NCI-H2171 (cell line): ENCODE data around the gene ACOT12.

Source experiments
- DNase-seq: peaks from one replicate; lab custom pipeline; 2025; lab: John Stamatoyannopoulos, UW

Gene ACOT12

GRCh38 chr5:81398741-81399140 is 4.8 kb upstream of the ACOT12 start:
- no peak for DNase-seq

- no peak for DNase-seq
Observed at GRCh38 chr5:81397176-81397575, 3.2 kb upstream of the ACOT12 start.

GRCh38 chr5:81395262-81395661 is 1.3 kb upstream of the ACOT12 start:
- no peak for DNase-seq

GRCh38 chr5:81393430-81393782 is 528 bp downstream of the ACOT12 start:
- DNase-seq: no peak

- no peak for DNase-seq
Observed at GRCh38 chr5:81389025-81389424, 4.9 kb downstream of the ACOT12 start.

GRCh38 chr5:81388169-81388568 is 5.8 kb downstream of the ACOT12 start:
- DNase-seq: no peak

GRCh38 chr5:81383867-81384266 is 10.1 kb downstream of the ACOT12 start:
- no peak for DNase-seq

- no peak for DNase-seq
Observed at GRCh38 chr5:81371354-81371876, 22.5 kb downstream of the ACOT12 start.

GRCh38 chr5:81370912-81371311 is 23.0 kb downstream of the ACOT12 start:
- DNase-seq: no peak

GRCh38 chr5:81365541-81365940 is 28.4 kb downstream of the ACOT12 start:
- no peak for DNase-seq

- no peak for DNase-seq
Observed at GRCh38 chr5:81363093-81363871, 30.7 kb downstream of the ACOT12 start.

GRCh38 chr5:81361600-81361999 is 32.3 kb downstream of the ACOT12 start:
- DNase-seq: no peak

GRCh38 chr5:81360640-81361039 is 33.3 kb downstream of the ACOT12 start:
- no peak for DNase-seq

- DNase-seq: no peak
Observed at GRCh38 chr5:81359881-81360280, 34.1 kb downstream of the ACOT12 start.

GRCh38 chr5:81359108-81359507 is 34.8 kb downstream of the ACOT12 start:
- DNase-seq: no peak

GRCh38 chr5:81355291-81356251 is 38.4 kb downstream of the ACOT12 start:
- DNase-seq: no peak

- no peak for DNase-seq
Observed at GRCh38 chr5:81354093-81354492, 39.8 kb downstream of the ACOT12 start.

- no peak for DNase-seq
Observed at GRCh38 chr5:81353189-81353588, 40.7 kb downstream of the ACOT12 start.

GRCh38 chr5:81350507-81350906 is 43.4 kb downstream of the ACOT12 start:
- no peak for DNase-seq

GRCh38 chr5:81349161-81349560 is 44.8 kb downstream of the ACOT12 start:
- no peak for DNase-seq

- no peak for DNase-seq
Observed at GRCh38 chr5:81345411-81346003, 48.4 kb downstream of the ACOT12 start.

GRCh38 chr5:81344736-81345135 is 49.2 kb downstream of the ACOT12 start:
- DNase-seq: no peak
